ENCODE measurements around the gene USF3. TPM values are rescaled to one million over a fixed set of nuclear protein-coding genes. Genes with fewer than 3 reads are reported as not detected.

The USF3 gene
- polyA plus RNA-seq, 1 experiment: 5.7 TPM

- TF ChIP-seq CTCF (IDR thresholded peaks at IDR 0.05; ENCODE audit: insufficient read depth, low read depth, low read length): no peak
- DNase-seq (ENCODE audit: low read depth): no peak
- H3K4me3 ChIP-seq (ENCODE audit: low read depth, low read length): no peak overlapping the region
- peaks cover 9% of the 10 kb centered on the region for H3K27me3 ChIP-seq (ENCODE audit: control insufficient read depth, insufficient read depth, low read length)
- no peaks in the 10 kb centered on the region for H3K36me3 ChIP-seq (ENCODE audit: control insufficient read depth, insufficient read depth, low read length)
- ChIA-PET CTCF (interaction anchor here (1.1 kb wide), 1 partner anchor 21 kb away, joined by 3 read pairs; no protein-coding TSS in a partner anchor), POLR2A (no interaction called here)
Measured at GRCh38 chr3:113606539-113607218, 89.8 kb downstream of the USF3 start.

GRCh38 chr3:113602836-113603235 is 93.6 kb downstream of the USF3 start:
- no peak for TF ChIP-seq CTCF (IDR thresholded peaks at IDR 0.05; ENCODE audit: insufficient read depth, low read depth, low read length)
- DNase-seq (ENCODE audit: low read depth): no peak
- H3K36me3 ChIP-seq (ENCODE audit: control insufficient read depth, insufficient read depth, low read length): no peaks in the 10 kb centered on the region
- no peak overlapping the region for H3K4me3 ChIP-seq (ENCODE audit: low read depth, low read length)
- ChIA-PET POLR2A (no interaction called here), CTCF (no interaction called here)
- peaks cover 9% of the 10 kb centered on the region for H3K27me3 ChIP-seq (ENCODE audit: control insufficient read depth, insufficient read depth, low read length)

- CTCF ChIA-PET: no interaction called here
Measured at GRCh38 chr3:113602256-113602655, 94.2 kb downstream of the USF3 start.

GRCh38 chr3:113601240-113601639 is 95.2 kb downstream of the USF3 start:
- H3K27me3 ChIP-seq (ENCODE audit: control insufficient read depth, insufficient read depth, low read length): peaks cover 7% of the 10 kb centered on the region; the same call in 1 of the 2 replicates
- TF ChIP-seq CTCF (IDR thresholded peaks at IDR 0.05; ENCODE audit: insufficient read depth, low read depth, low read length): no peak
- no peak for DNase-seq (ENCODE audit: low read depth)
- ChIA-PET POLR2A (no interaction called here), CTCF (no interaction called here)
- no peaks in the 10 kb centered on the region for H3K36me3 ChIP-seq (ENCODE audit: control insufficient read depth, insufficient read depth, low read length)
- H3K4me3 ChIP-seq (ENCODE audit: low read depth, low read length): no peak overlapping the region

More at GRCh38 chr3:113602256-113602655, 94.2 kb downstream of the USF3 start:
- POLR2A ChIA-PET: no interaction called here
- peaks cover 7% of the 10 kb centered on the region for H3K27me3 ChIP-seq (ENCODE audit: control insufficient read depth, insufficient read depth, low read length)
- no peak for DNase-seq (ENCODE audit: low read depth)
- no peaks in the 10 kb centered on the region for H3K36me3 ChIP-seq (ENCODE audit: control insufficient read depth, insufficient read depth, low read length)
- TF ChIP-seq CTCF (IDR thresholded peaks at IDR 0.05; ENCODE audit: insufficient read depth, low read depth, low read length): no peak
- no peak overlapping the region for H3K4me3 ChIP-seq (ENCODE audit: low read depth, low read length)

GRCh38 chr3:113600418-113601182 is 95.8 kb downstream of the USF3 start:
- no peak overlapping the region for H3K4me3 ChIP-seq (ENCODE audit: low read depth, low read length)
- H3K27me3 ChIP-seq (ENCODE audit: control insufficient read depth, insufficient read depth, low read length): peaks cover 7% of the 10 kb centered on the region; the same call in 1 of the 2 replicates
- no peak for TF ChIP-seq CTCF (IDR thresholded peaks at IDR 0.05; ENCODE audit: insufficient read depth, low read depth, low read length)
- DNase-seq (ENCODE audit: low read depth): no peak
- ChIA-PET POLR2A (no interaction called here), CTCF (no interaction called here)
- H3K36me3 ChIP-seq (ENCODE audit: control insufficient read depth, insufficient read depth, low read length): no peaks in the 10 kb centered on the region

Data from BJ (cell line).